Trophoblast cell (in vitro differentiated cells and primary cell): ENCODE results near the gene TMED5.
"Not testable (repeated sequence)": the region's sequence is repeated elsewhere in the genome, so short reads cannot be mapped to it uniquely, and the experiment has no call there.

Experiments
- DNase-seq, 2 donors: peaks; one replicate each; pipeline ENCODE4 v3.0.0-alpha.2; 2016
- H2AFZ ChIP-seq: 2 replicates; pipeline ENCODE4 v1.6.1; 2013; ENCODE audit warnings: low read length, moderate library complexity, mild to moderate bottlenecking; ENCODE audit not compliant: insufficient read depth, poor library complexity
- H2AK5ac ChIP-seq: 2 replicates; pipeline ENCODE4 v1.6.1; 2013; ENCODE audit warnings: mild to moderate bottlenecking, low read length
- H2BK120ac ChIP-seq: 2 replicates; pipeline ENCODE4 v1.6.1; 2013; ENCODE audit warnings: low read length, mild to moderate bottlenecking, moderate library complexity; ENCODE audit not compliant: insufficient read depth, poor library complexity
- H2BK12ac ChIP-seq: 2 replicates; pipeline ENCODE4 v1.6.1; 2013; ENCODE audit warnings: mild to moderate bottlenecking, low read length, moderate library complexity
- H2BK5ac ChIP-seq: 2 replicates; pipeline ENCODE4 v1.6.1; 2013; ENCODE audit warnings: low read length, low read depth, moderate library complexity, mild to moderate bottlenecking; ENCODE audit not compliant: poor library complexity
- H3K14ac ChIP-seq: 2 replicates; pipeline ENCODE4 v1.6.1; 2013; ENCODE audit warnings: mild to moderate bottlenecking, low read length
- H3K18ac ChIP-seq: 2 replicates; pipeline ENCODE4 v1.6.1; 2013; ENCODE audit warnings: mild to moderate bottlenecking, low read length
- H3K23ac ChIP-seq: 2 replicates; pipeline ENCODE4 v1.6.1; 2013; ENCODE audit warnings: low read length
- H3K27ac ChIP-seq: 2 replicates; pipeline ENCODE4 v1.5.1; 2013; ENCODE audit warnings: low read depth, mild to moderate bottlenecking, inconsistent platforms, low read length, moderate library complexity
- H3K27me3 ChIP-seq: 2 replicates; pipeline ENCODE4 v1.6.1; 2013; ENCODE audit warnings: inconsistent platforms, mild to moderate bottlenecking, low read length, moderate library complexity; ENCODE audit not compliant: insufficient read depth
- H3K36me3 ChIP-seq, 2 experiments: 1 replicate in 1 of 2; 2 replicates in 1 of 2; pipeline ENCODE4 v1.6.1; 2013; ENCODE audit warnings: low read length in 2 of 2, mild to moderate bottlenecking in 2 of 2, moderate library complexity in 1 of 2; ENCODE audit not compliant: insufficient read depth in 2 of 2, control insufficient read depth in 1 of 2
- H3K4ac ChIP-seq: 2 replicates; pipeline ENCODE4 v1.6.1; 2013; ENCODE audit warnings: low read depth, mild to moderate bottlenecking, low read length, moderate library complexity
- H3K4me1 ChIP-seq, 2 experiments: 1 replicate in 1 of 2; 2 replicates in 1 of 2; pipeline ENCODE4 v1.6.1; 2013; ENCODE audit warnings: low read length in 2 of 2, mild to moderate bottlenecking in 2 of 2, moderate library complexity in 1 of 2; ENCODE audit not compliant: insufficient read depth in 2 of 2, control insufficient read depth in 1 of 2
- H3K4me2 ChIP-seq: 2 replicates; pipeline ENCODE4 v1.6.1; 2013; ENCODE audit warnings: inconsistent platforms, mild to moderate bottlenecking, low read length, moderate library complexity
- H3K4me3 ChIP-seq: 2 replicates; pipeline ENCODE4 v1.5.1; 2013; ENCODE audit warnings: mild to moderate bottlenecking, low read depth, low read length, inconsistent platforms
- H3K79me1 ChIP-seq: one replicate; pipeline ENCODE4 v1.6.1; 2013; ENCODE audit warnings: low read length
- H3K79me2 ChIP-seq: 2 replicates; pipeline ENCODE4 v1.6.1; 2013; ENCODE audit warnings: low read length, mild to moderate bottlenecking; ENCODE audit not compliant: control insufficient read depth, insufficient read depth, poor library complexity
- H3K9ac ChIP-seq: 2 replicates; pipeline ENCODE4 v1.6.1; 2013; ENCODE audit warnings: mild to moderate bottlenecking, low read length
- H3K9me3 ChIP-seq: 2 replicates; pipeline ENCODE4 v1.6.1; 2013; ENCODE audit warnings: low read depth, mild to moderate bottlenecking, control low read depth, inconsistent platforms, low read length; ENCODE audit not compliant: insufficient read depth
- H4K12ac ChIP-seq: 2 replicates; pipeline ENCODE4 v1.6.1; 2013; ENCODE audit warnings: low read depth, mild to moderate bottlenecking, low read length, moderate library complexity
- H4K8ac ChIP-seq: 2 replicates; pipeline ENCODE4 v1.6.1; 2013; ENCODE audit warnings: low read depth, mild to moderate bottlenecking, low read length, moderate library complexity
- H4K91ac ChIP-seq: one replicate; pipeline ENCODE4 v1.6.1; 2013; ENCODE audit warnings: low read depth, mild to moderate bottlenecking, low read length, moderate library complexity
- WGBS: extraction: QIAGEN DNeasy Blood & Tissue Kit; methylation state at CpG from one replicate; pipeline ENCODE4 v1.1.7; 2013; ENCODE audit warnings: missing lambda C conversion rate; ENCODE audit not compliant: insufficient read length, insufficient coverage; ENCODE audit errors: extremely low coverage; 5-methylcytosine and 5-hydroxymethylcytosine counted together

Gene TMED5

DNA sequence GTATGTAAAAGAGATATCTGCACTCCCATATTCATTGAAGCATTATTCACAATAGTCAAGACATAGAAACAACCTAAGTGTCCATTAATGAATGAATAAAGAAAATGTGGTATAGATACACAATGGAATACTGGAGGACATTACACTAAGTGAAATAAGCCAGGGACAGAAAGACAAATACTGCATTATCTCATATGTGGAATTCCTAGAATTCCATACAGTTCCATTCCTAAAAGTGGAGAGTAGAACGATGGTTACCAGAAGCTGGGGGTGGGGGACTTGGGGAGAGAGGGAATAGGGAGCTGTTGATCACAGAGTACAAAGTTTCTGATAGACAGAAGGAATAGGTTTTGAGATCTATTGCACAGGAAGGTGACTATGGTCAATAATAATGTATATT, 7.4 kb downstream of the TMED5 start:
- H3K4ac ChIP-seq = no peak overlapping the region
- H2AK5ac ChIP-seq = no peak overlapping the region
- H3K79me2 ChIP-seq = peaks cover 2% of the 10 kb centered on the region
- no peak overlapping the region for H4K91ac ChIP-seq
- no peak overlapping the region for H4K12ac ChIP-seq
- H3K4me2 ChIP-seq = no peak overlapping the region
- H3K27ac ChIP-seq = no peak overlapping the region
- no peak overlapping the region for H3K23ac ChIP-seq
- peaks cover 0 to 2% of the 10 kb centered on the region in 2 experiments for H3K36me3 ChIP-seq
- no peak for DNase-seq
- no peaks in the 10 kb centered on the region for H3K9me3 ChIP-seq
- H3K27me3 ChIP-seq = no peaks in the 10 kb centered on the region
- peaks cover 2% of the 10 kb centered on the region for H3K79me1 ChIP-seq
- H4K8ac ChIP-seq = no peak overlapping the region
- H3K18ac ChIP-seq = no peak overlapping the region
- H2BK12ac ChIP-seq = no peak overlapping the region
- H3K14ac ChIP-seq = no peak overlapping the region
- H3K4me1 ChIP-seq = no peaks in the 10 kb centered on the region
- no peak overlapping the region for H2BK120ac ChIP-seq
- WGBS = no CpG with 5 or more reads among the region's 1 CpG
- no peak overlapping the region for H3K9ac ChIP-seq
- H3K4me3 ChIP-seq = no peak overlapping the region
- H2BK5ac ChIP-seq = no peak overlapping the region
- H2AFZ ChIP-seq = no peak overlapping the region

- no peaks in the 10 kb centered on the region for H3K9me3 ChIP-seq
- peaks cover 2% of the 10 kb centered on the region for H3K79me1 ChIP-seq
- H3K4me2 ChIP-seq = no peak overlapping the region
- H3K36me3 ChIP-seq = peaks cover 0 to 2% of the 10 kb centered on the region in 2 experiments
- no peak overlapping the region for H3K9ac ChIP-seq
- no peak overlapping the region for H2BK12ac ChIP-seq
- no peak for DNase-seq
- H4K8ac ChIP-seq = no peak overlapping the region
- no peak overlapping the region for H2AFZ ChIP-seq
- H3K23ac ChIP-seq = no peak overlapping the region
- H3K4me1 ChIP-seq = no peaks in the 10 kb centered on the region
- H3K4me3 ChIP-seq = no peak overlapping the region
- no peak overlapping the region for H3K27ac ChIP-seq
- H3K4ac ChIP-seq = no peak overlapping the region
- H2AK5ac ChIP-seq = no peak overlapping the region
- no peak overlapping the region for H4K91ac ChIP-seq
- H3K79me2 ChIP-seq = peaks cover 2% of the 10 kb centered on the region
- H2BK120ac ChIP-seq = no peak overlapping the region
- H3K14ac ChIP-seq = no peak overlapping the region
- no peak overlapping the region for H4K12ac ChIP-seq
- no peak overlapping the region for H3K18ac ChIP-seq
- no peaks in the 10 kb centered on the region for H3K27me3 ChIP-seq
- no peak overlapping the region for H2BK5ac ChIP-seq
- WGBS = no CpG with 5 or more reads among the region's 1 CpG
Observed at GRCh38 chr1:93171549-93172034, 8.6 kb downstream of the TMED5 start.

DNA sequence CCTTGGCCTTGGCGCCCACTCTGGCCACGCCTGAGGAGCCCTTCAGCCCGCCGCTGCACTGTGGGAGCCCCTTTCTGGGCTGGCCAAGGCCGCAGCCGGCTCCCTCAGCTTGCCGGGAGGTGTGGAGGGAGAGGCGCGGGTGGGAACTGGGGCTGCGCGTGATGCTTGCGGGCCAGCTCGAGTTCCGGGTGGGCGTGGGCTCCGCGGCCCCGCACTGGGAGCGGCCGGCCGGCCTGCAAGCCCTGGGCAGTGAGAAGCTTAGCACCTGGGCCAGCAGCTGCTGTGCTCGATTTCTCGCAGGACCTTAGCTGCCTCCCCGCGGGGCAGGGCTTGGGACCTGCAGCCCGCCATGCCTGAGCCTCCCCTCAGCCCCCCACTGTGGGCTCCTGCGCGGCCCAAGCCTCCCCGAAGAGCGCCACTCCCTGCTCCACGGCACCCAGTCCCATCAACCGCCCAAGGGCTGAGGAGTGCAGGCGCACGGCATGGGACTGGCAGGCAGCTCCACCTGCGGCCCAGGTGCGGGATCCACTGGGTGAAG, 10.0 kb downstream of the TMED5 start:
- not testable (repeated sequence) for H2BK5ac ChIP-seq, H3K27ac ChIP-seq, H3K14ac ChIP-seq, H2AFZ ChIP-seq, H2BK12ac ChIP-seq, H2AK5ac ChIP-seq, H3K36me3 ChIP-seq, H3K27me3 ChIP-seq, H4K91ac ChIP-seq, H3K4me2 ChIP-seq, H3K23ac ChIP-seq, H3K18ac ChIP-seq, DNase-seq, H3K9me3 ChIP-seq, H4K12ac ChIP-seq, H3K4me1 ChIP-seq, H2BK120ac ChIP-seq, H3K4me3 ChIP-seq, H3K79me2 ChIP-seq, H3K9ac ChIP-seq, H3K79me1 ChIP-seq, H4K8ac ChIP-seq
- H3K4ac ChIP-seq = peak overlapping the region; percentile 57
- WGBS = no CpG with 5 or more reads among the region's 36 CpGs

DNA sequence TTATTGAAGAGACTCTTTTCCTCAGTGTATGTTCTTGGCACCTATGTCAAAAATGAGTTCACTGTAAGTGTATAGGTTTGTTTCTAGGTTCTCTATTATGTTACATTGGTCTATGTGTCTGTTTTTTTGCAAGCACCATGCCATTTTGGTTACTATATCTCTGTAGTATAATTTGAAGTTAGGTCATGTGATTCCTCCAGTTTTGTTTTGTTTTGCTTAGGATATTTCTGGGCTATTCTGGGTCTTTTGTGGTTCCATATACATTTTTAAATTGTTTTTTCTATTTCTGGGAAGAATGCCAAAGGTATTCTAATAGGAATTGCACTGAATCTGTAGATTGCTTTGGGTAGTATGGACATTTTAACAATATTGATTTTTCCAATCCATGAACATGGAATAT, 13.2 kb downstream of the TMED5 start:
- Histone ChIP-seq H3K14ac (no peak overlapping the region), H3K4me2 (no peak overlapping the region), H2BK120ac (no peak overlapping the region), H3K27me3 (no peaks in the 10 kb centered on the region), H2AFZ (no peak overlapping the region), H3K23ac (no peak overlapping the region), H4K8ac (no peak overlapping the region), H3K9ac (no peak overlapping the region), H2AK5ac (no peak overlapping the region), H3K36me3 (peaks cover 0 to 2% of the 10 kb centered on the region in 2 experiments), H2BK5ac (no peak overlapping the region), H3K4me1 (no peaks in the 10 kb centered on the region), H4K91ac (no peak overlapping the region), H3K79me1 (no peaks in the 10 kb centered on the region), H3K27ac (no peak overlapping the region), H3K79me2 (peaks cover 2% of the 10 kb centered on the region), H3K9me3 (no peaks in the 10 kb centered on the region), H3K4me3 (no peak overlapping the region), H3K18ac (no peak overlapping the region), H4K12ac (no peak overlapping the region), H3K4ac (no peak overlapping the region), H2BK12ac (no peak overlapping the region)
- no peak for DNase-seq
